H1 (cell line): Measurements from ENCODE around the gene TLR9.

Experiments
- CBX5 ChIP-seq: fragments of 300-800, 300-1000 bp; sonication (generic); IDR thresholded peaks from 2 replicates; pipeline ENCODE4 v1.7.1; 2016; ENCODE audit warnings: antibody characterized with exemption, low read length, low read depth
- CREB1 ChIP-seq: IDR thresholded peaks from 2 replicates; pipeline ENCODE4 v1.6.1; 2012; ENCODE audit warnings: inconsistent platforms
- CTCF ChIP-seq, 3 experiments: IDR thresholded peaks; 1 replicate in 2 of 3; 2 replicates in 1 of 3; pipeline versions ENCODE4 v1.5.1 to v1.6.1; 2011; ENCODE audit warnings: low read length in 3 of 3, mild to moderate bottlenecking in 3 of 3, inconsistent platforms in 2 of 3, low read depth in 1 of 3, moderate library complexity in 1 of 3; ENCODE audit not compliant: insufficient read depth in 1 of 3; ENCODE audit errors: control extremely low read depth in 1 of 3
- GTF2F1 ChIP-seq: IDR thresholded peaks from 2 replicates; pipeline ENCODE4 v1.6.1; 2012; ENCODE audit warnings: low read depth, low read length, improper control_type of control experiment, borderline replicate concordance
- KDM1A ChIP-seq: fragments of 200-600, 300-600 bp; sonication (generic); IDR thresholded peaks from 2 replicates; pipeline ENCODE4 v1.7.1; 2016; ENCODE audit warnings: mild to moderate bottlenecking, low read length, borderline replicate concordance
- POLR2AphosphoS5 ChIP-seq: IDR thresholded peaks from 2 replicates; pipeline ENCODE4 v1.6.1; 2011; ENCODE audit warnings: low read depth, low read length
- SRF ChIP-seq: IDR thresholded peaks from 2 replicates; pipeline ENCODE4 v1.6.1; 2011; ENCODE audit warnings: mild to moderate bottlenecking, low read depth, low read length, moderate library complexity

DNA sequence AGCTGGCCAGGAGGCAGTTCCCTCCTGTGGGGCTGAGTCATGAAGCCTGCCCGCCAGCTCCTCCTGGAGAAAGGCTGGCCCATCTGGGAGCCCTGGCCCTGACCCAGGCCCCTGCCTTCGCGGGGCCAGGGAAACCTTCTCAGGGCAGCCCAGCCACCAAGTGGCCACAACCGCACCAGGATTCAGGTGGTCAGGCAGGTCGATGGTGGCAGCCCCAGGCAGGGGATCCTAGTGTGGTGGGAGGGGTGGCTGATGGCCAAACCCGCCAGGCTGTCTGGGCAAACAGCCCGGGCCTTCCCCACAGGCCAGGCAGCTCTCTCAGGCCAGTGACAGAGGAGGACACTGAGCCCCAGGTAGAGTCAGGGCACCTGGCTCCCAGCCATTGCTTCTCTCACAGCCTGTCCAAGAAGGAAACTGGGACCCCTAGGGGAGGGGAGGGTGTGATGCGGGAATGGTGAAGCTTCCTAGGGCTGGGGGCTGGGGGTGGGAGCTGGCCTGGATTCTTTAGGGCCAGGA lies 12.3 kb upstream of the TLR9 start:
- TF ChIP-seq CTCF (IDR thresholded peaks at IDR 0.05; ENCODE audit: control extremely low read depth in 1 of 3, insufficient read depth in 1 of 3, low read depth in 1 of 3, low read length in 3 of 3) (no peak), GTF2F1 (no peak), SRF (no peak), CBX5 (no peak), CREB1 (no peak), KDM1A (no peak), POLR2AphosphoS5 (no peak)
